Stimulated activated CD8-positive, alpha-beta memory T cell treated with anti-CD3 and anti-CD28 coated beads, Interleukin-4, amount 100 ng/mL, for 48 hours (primary cell): ENCODE results near the gene HOTAIR.

Experiments
- DNase-seq: peaks from one replicate; pipeline ENCODE4 v3.0.0-alpha.2; 2020

Gene HOTAIR

DNA sequence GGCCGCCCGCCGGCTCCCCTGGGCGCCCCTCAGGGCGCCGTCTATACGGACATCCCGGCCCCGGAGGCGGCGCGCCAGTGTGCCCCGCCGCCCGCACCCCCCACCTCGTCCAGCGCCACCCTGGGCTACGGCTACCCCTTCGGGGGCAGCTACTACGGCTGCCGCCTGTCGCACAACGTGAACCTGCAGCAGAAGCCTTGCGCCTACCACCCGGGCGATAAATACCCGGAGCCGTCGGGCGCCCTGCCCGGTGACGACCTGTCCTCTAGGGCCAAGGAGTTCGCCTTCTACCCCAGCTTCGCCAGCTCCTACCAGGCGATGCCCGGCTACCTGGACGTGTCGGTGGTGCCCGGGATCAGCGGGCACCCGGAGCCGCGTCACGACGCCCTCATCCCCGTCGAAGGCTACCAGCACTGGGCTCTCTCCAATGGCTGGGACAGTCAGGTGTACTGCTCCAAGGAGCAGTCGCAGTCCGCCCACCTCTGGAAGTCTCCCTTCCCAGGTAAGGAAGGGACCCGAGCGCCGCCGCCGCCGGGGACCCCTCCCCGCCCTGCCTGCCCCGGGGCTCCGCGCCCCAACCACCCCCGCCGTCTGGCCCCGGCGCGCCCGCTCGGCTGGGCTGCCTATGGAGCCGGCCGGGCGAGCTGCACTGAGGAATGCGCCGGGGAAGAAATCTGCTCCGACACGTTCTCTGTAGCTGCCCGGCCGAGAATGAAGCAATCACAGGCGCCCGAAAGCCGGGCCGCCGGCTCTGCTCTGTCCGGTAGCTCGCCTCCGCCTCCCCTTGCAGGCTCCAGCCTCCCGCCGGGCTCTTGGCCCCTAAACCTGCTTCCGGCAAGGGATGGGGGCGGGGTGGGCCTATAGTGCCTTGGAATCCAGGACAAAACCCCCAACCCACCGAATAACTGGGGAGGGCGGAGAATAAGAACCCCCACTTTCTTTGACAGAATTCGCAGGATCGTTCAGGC lies 35.3 kb downstream of the HOTAIR start:
- DNase-seq, result no peak

- peak; percentile 71 for DNase-seq
Observed at GRCh38 chr12:53938326-53939140, 36.2 kb downstream of the HOTAIR start, which contains the start of gene HOXC13. TSS of gene HOXC13 (plus strand) at chr12:53938831. CDS start at chr12:53938907, 76 bp downstream.

DNA sequence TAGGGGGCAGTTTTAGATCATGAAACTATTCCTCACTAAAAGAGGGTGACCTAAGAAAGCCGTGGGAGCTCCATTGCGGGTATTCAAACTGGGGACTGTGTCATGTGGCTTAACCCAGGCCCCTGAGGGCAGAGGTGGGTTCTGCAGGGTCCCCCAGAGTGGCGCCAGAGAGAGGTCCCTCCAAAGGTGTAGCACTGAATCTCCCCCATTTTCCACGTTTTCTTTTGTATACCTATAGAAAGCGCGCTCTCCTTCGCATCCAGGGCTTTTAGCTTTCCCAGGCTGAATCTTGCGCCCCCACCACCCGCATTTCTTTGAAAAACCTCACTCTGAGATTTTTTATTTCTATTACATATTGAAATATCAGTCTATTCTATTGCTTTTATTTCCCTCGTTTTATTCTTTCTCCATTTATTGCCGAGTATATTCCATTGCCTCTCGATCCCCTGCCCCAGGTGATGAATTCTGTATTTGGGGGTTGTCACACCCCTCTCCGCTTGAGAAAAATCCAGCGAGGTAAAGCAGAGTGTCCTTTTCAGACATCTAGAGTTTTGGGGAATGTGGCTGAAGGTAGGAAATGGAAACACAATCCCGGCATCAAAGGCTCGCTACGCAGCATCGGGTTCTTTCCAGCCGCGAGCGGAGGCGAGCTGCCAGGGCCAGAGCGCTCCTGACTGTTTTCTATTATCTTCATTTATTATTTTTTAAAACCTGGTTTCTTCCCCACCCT lies 37.0 kb downstream of the HOTAIR start:
- DNase-seq, result no peak

DNA sequence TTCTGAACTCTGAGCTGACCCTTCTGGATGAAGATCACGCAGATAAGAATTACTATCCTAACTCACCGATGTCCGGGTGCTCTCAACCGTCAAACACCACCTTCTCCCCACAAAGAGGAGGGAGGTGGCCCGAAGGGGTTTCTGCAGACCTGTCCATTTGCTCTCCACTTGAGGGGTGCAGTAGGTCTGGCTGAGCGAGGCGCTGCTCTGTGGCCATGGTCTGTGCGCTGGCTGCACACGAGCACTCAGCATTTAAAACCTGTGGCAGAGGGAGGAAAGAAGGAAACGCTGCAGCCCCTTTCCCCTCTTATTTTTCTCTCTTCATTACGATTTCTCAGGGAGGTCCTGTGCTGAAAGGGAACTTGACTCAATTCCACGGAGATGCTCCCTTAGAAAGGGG lies 37.7 kb downstream of the HOTAIR start:
- DNase-seq, result no peak

GRCh38 chr12:53935383-53936341 lies 39.1 kb downstream of the HOTAIR start:
- DNase-seq, result no peak

- no peak for DNase-seq
Observed at GRCh38 chr12:53932915-53933314, 41.8 kb downstream of the HOTAIR start.

- no peak for DNase-seq
Observed at GRCh38 chr12:53931844-53932581, 42.7 kb downstream of the HOTAIR start.

GRCh38 chr12:53930591-53931255 lies 44.0 kb downstream of the HOTAIR start:
- DNase-seq, result no peak

- DNase-seq, result no peak
Observed at GRCh38 chr12:53929527-53929926, 45.2 kb downstream of the HOTAIR start.

GRCh38 chr12:53928054-53928835 lies 46.5 kb downstream of the HOTAIR start:
- no peak for DNase-seq

- DNase-seq, result no peak
Observed at GRCh38 chr12:53927220-53928029, 47.3 kb downstream of the HOTAIR start.

GRCh38 chr12:53924521-53925405 lies 50.0 kb downstream of the HOTAIR start:
- DNase-seq, result no peak

GRCh38 chr12:53916788-53917655 lies 57.7 kb downstream of the HOTAIR start:
- no peak for DNase-seq
